HCT116 (cell line): ENCODE measurements around the gene BCR. TPM values are rescaled to one million over a fixed set of nuclear protein-coding genes. Genes with fewer than 3 reads are reported as not detected.

ENCODE experiments used
- ATAC-seq: fragments of 200-7000 bp; cut with Tn5 transposase; 2 replicates; pipeline ENCODE4 v1.9.1; 2020; ENCODE audit warnings: mild to moderate bottlenecking, moderate library complexity
- BruUV-seq: library from RNA; stranded (reverse); fragments of 400-500 nt; replicated peaks from 2 replicates; lab custom pipeline; 2021; lab: Mats Ljungman, UMichigan
- CTCF ChIA-PET: fragments of 300-600 bp; sonication (Branson Sonifier 250); formaldehyde crosslinking; loops from one replicate; lab custom pipeline; 2021; ENCODE audit warnings: antibody characterized with exemption; lab: Charles Lee
- POLR2A ChIA-PET: fragments of 300-600, 350-600 bp; sonication (Branson Sonifier 250); formaldehyde crosslinking; loops from one replicate; lab custom pipeline; 2021; ENCODE audit warnings: antibody characterized with exemption; lab: Charles Lee
- RAD21 ChIA-PET, 2 experiments: fragments of 300-600 bp; sonication (Branson Sonifier 250); formaldehyde crosslinking; loops; one replicate each; lab custom pipeline; 2023; ENCODE audit warnings: low total read pairs in 2 of 2; ENCODE audit not compliant: uncharacterized antibody in 2 of 2, unreplicated experiment in 2 of 2, low non-redundant PET in 1 of 2; lab: Charles Lee
- DNase-seq: peaks from one replicate; pipeline ENCODE4 v3.0.0-alpha.2; 2010; ENCODE audit warnings: low read depth, low spot score
- H2AFZ ChIP-seq: fragments of 200-600 bp; shearing (Covaris generic), sonication (generic); 2 replicates; pipeline ENCODE4 v1.6.1; 2017; ENCODE audit warnings: low read depth, mixed run types, mixed read lengths, antibody characterized with exemption, low read length; ENCODE audit not compliant: poor library complexity, severe bottlenecking
- H3K27ac ChIP-seq: 2 replicates; pipeline ENCODE4 v1.5.1; 2012; ENCODE audit warnings: low read depth, low read length
- H3K27me3 ChIP-seq: fragments of 200-600 bp; sonication (generic); 2 replicates; pipeline ENCODE4 v1.6.1; 2016; ENCODE audit warnings: mixed run types, low read length, mixed read lengths; ENCODE audit not compliant: insufficient read depth
- H3K36me3 ChIP-seq, 2 experiments: fragments of 200-500 bp in 1 of 2; fragments of 200-600 bp in 1 of 2; sonication (Bioruptor generic) in 1 of 2; sonication (generic) in 1 of 2; 2 replicates each; pipeline versions ENCODE4 v1.5.1 to v1.6.1; 2014 to 2016; ENCODE audit warnings: low read length in 2 of 2, inconsistent platforms in 1 of 2, mixed read lengths in 1 of 2, mixed run types in 1 of 2; ENCODE audit not compliant: insufficient read depth in 2 of 2, control insufficient read depth in 1 of 2
- H3K4me1 ChIP-seq, 2 experiments: fragments of 200-600 bp in 1 of 2; sonication (generic) in 1 of 2; 2 replicates each; pipeline versions ENCODE4 v1.5.1 to v1.6.1; 2012 to 2017; ENCODE audit warnings: low read length in 2 of 2, inconsistent platforms in 1 of 2, mild to moderate bottlenecking in 1 of 2, mixed read lengths in 1 of 2, mixed run types in 1 of 2, moderate library complexity in 1 of 2; ENCODE audit not compliant: insufficient read depth in 2 of 2, control insufficient read depth in 1 of 2
- H3K4me2 ChIP-seq: fragments of 200-600 bp; sonication (generic); 2 replicates; pipeline ENCODE4 v1.6.1; 2017; ENCODE audit warnings: mixed run types, low read length, mixed read lengths
- H3K4me3 ChIP-seq, 2 experiments: fragments of 200-600 bp in 1 of 2; sonication (generic) in 1 of 2; replicated peaks in 1 of 2; 2 replicates each; pipeline ENCODE4 v1.5.1; 2011 to 2016; ENCODE audit warnings: low read length in 2 of 2, control low read depth in 1 of 2, low read depth in 1 of 2, mild to moderate bottlenecking in 1 of 2, mixed read lengths in 1 of 2, mixed run types in 1 of 2
- H3K79me2 ChIP-seq: fragments of 200-600 bp; sonication (generic); 2 replicates; pipeline ENCODE4 v1.6.1; 2017; ENCODE audit warnings: mild to moderate bottlenecking, mixed run types, low read length, moderate library complexity, mixed read lengths; ENCODE audit not compliant: insufficient read depth
- H3K9ac ChIP-seq: fragments of 200-600 bp; sonication (generic); 2 replicates; pipeline ENCODE4 v1.6.1; 2016; ENCODE audit warnings: low read length, mixed read lengths
- H3K9me2 ChIP-seq: fragments of 200-600 bp; sonication (generic), shearing (Covaris generic); 2 replicates; pipeline ENCODE4 v1.6.1; 2017; ENCODE audit warnings: mixed run types, mild to moderate bottlenecking, moderate library complexity; ENCODE audit not compliant: insufficient read depth
- H3K9me3 ChIP-seq, 2 experiments: fragments of 200-500 bp in 1 of 2; fragments of 200-600 bp in 1 of 2; sonication (Bioruptor generic) in 1 of 2; sonication (generic) in 1 of 2; 2 replicates each; pipeline ENCODE4 v1.6.1; 2014 to 2017; ENCODE audit warnings: low read length in 2 of 2, mixed read lengths in 2 of 2, inconsistent platforms in 1 of 2, low read depth in 1 of 2, mild to moderate bottlenecking in 1 of 2, mixed run types in 1 of 2, moderate library complexity in 1 of 2; ENCODE audit not compliant: control insufficient read depth in 1 of 2, insufficient read depth in 1 of 2
- H4K20me1 ChIP-seq: fragments of 200-600 bp; sonication (generic), shearing (Covaris generic); 2 replicates; pipeline ENCODE4 v1.6.1; 2017; ENCODE audit warnings: mixed run types, mild to moderate bottlenecking, moderate library complexity; ENCODE audit not compliant: insufficient read depth
- CEBPB ChIP-seq: IDR thresholded peaks from 2 replicates; pipeline ENCODE4 v1.6.1; 2012; ENCODE audit warnings: low read depth
- ELF1 ChIP-seq: IDR thresholded peaks from 2 replicates; pipeline ENCODE4 v1.6.1; 2012; ENCODE audit warnings: low read depth, borderline replicate concordance
- EZH2phosphoT487 ChIP-seq: fragments of 200-600 bp; IDR thresholded peaks from 2 replicates; pipeline ENCODE4 v1.6.1; 2018; ENCODE audit warnings: antibody characterized with exemption, borderline replicate concordance
- JUND ChIP-seq: IDR thresholded peaks from 2 replicates; pipeline ENCODE4 v1.6.1; 2012
- RAD21 ChIP-seq: IDR thresholded peaks from 2 replicates; pipeline ENCODE4 v1.6.1; 2012; ENCODE audit warnings: low read depth, mild to moderate bottlenecking
- SIN3A ChIP-seq: IDR thresholded peaks from 2 replicates; pipeline ENCODE4 v1.6.1; 2012; ENCODE audit warnings: low read depth
- SP1 ChIP-seq: IDR thresholded peaks from 2 replicates; pipeline ENCODE4 v1.6.1; 2012; ENCODE audit warnings: low read depth
- TCF7L2 ChIP-seq: IDR thresholded peaks from 2 replicates; pipeline ENCODE4 v1.7.0; 2011; ENCODE audit warnings: borderline replicate concordance, inconsistent platforms; ENCODE audit not compliant: insufficient read depth, insufficient read length; ENCODE audit errors: extremely low read depth
- ZFX ChIP-seq: fragments of 450-650 bp; IDR thresholded peaks from 2 replicates; pipeline ENCODE4 v1.6.1; 2017
- intact Hi-C: fragments of 100-400 bp; cut with micrococcal nuclease; formaldehyde crosslinking; loops from 2 replicates; pipeline ENCODE4 v1.10.0; 2022
- total RNA-seq: library from RNA; stranded (reverse); gene quantifications from one replicate; pipeline ENCODE4 v1.2.1, GENCODE V29; 2021; ENCODE audit not compliant: unreplicated experiment
- TF ChIP-seq, protein P1 (sequence below): IDR thresholded peaks from 2 replicates; pipeline ENCODE4 v1.6.1; 2012; ENCODE audit warnings: low read depth
- TF ChIP-seq, protein P2 (sequence below), 3 experiments: fragments of 200-600 bp in 1 of 3; sonication (generic) in 1 of 3; IDR thresholded peaks in 2 of 3; conservative IDR thresholded peaks in 1 of 3; 2 replicates each; pipeline ENCODE4 v1.5.1; 2012 to 2017; ENCODE audit warnings: low read depth in 2 of 3, low read length in 2 of 3, antibody characterized with exemption in 1 of 3, borderline replicate concordance in 1 of 3, control low read depth in 1 of 3, mild to moderate bottlenecking in 1 of 3, mixed read lengths in 1 of 3, mixed run types in 1 of 3, moderate library complexity in 1 of 3; ENCODE audit not compliant: insufficient read depth in 1 of 3

BCR gene
- total RNA-seq, 1 experiment from 2014 or later, result 39.7 TPM

DNA sequence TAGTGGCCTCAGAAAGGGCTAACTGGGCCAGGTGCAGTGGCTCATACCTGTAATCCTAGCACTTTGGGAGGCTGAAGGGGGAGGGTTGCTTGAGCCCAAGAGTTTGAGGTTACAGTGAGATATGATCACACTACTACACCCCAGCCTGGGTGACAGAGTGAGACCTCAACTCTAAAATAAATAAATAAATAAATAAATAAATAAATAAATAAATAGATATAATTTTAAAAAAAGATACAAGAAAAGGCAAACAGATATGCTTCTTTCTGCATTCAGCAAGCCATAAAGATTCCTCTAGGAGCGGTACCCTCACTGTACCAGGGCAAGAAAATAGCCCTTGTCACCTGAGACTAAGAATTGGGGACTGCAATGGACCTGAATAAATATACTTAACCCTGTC, 37.2 kb upstream of the BCR start (continued):
- TF ChIP-seq, protein P1, sequence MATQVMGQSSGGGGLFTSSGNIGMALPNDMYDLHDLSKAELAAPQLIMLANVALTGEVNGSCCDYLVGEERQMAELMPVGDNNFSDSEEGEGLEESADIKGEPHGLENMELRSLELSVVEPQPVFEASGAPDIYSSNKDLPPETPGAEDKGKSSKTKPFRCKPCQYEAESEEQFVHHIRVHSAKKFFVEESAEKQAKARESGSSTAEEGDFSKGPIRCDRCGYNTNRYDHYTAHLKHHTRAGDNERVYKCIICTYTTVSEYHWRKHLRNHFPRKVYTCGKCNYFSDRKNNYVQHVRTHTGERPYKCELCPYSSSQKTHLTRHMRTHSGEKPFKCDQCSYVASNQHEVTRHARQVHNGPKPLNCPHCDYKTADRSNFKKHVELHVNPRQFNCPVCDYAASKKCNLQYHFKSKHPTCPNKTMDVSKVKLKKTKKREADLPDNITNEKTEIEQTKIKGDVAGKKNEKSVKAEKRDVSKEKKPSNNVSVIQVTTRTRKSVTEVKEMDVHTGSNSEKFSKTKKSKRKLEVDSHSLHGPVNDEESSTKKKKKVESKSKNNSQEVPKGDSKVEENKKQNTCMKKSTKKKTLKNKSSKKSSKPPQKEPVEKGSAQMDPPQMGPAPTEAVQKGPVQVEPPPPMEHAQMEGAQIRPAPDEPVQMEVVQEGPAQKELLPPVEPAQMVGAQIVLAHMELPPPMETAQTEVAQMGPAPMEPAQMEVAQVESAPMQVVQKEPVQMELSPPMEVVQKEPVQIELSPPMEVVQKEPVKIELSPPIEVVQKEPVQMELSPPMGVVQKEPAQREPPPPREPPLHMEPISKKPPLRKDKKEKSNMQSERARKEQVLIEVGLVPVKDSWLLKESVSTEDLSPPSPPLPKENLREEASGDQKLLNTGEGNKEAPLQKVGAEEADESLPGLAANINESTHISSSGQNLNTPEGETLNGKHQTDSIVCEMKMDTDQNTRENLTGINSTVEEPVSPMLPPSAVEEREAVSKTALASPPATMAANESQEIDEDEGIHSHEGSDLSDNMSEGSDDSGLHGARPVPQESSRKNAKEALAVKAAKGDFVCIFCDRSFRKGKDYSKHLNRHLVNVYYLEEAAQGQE, result no peak
- TF ChIP-seq TCF7L2 (no peak), ELF1 (no peak)

DNA sequence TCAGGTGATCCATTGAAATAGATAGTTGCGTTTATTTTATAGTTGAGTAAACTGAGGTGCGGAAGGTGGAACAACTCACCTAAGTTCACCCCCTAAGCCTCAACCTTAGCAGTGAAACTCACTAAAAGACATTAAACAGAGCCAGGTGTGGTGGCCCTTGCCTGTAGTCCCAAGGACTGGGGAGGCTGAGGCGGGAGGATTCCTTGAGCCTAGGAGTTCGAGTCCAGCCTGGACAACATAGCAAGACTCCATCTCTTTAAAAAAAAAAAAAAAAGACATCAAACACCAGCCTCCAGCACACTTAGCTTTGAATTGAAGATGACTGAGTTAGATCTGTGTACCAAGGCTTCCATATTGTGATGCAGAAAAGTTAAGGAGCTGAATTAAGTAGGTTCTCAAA, 35.9 kb upstream of the BCR start:
- H3K4me2 ChIP-seq, result peak overlapping the region; percentile 89

More for the DNA sequence above, 35.9 kb upstream of the BCR start:
- RAD21 ChIA-PET, result interaction anchor here in 1 of 2 experiments (1.5 kb wide), 1 partner anchor 137 kb away, joined by 4 read pairs; no protein-coding TSS in a partner anchor
- intact Hi-C loops, result no loop called here
- CTCF ChIA-PET, result interaction anchor here (0.7 to 2.7 kb wide), 10 partner anchors 11 to 397 kb away, joined by 3 to 20 read pairs (median 4); no protein-coding TSS in a partner anchor
- POLR2A ChIA-PET, result interaction anchor here (1.4 kb wide), 1 partner anchor 12 kb away, joined by 4 read pairs; no protein-coding TSS in a partner anchor
- no peaks in the 10 kb centered on the region for H3K36me3 ChIP-seq
- no peak for DNase-seq
- no peak for ATAC-seq
- no TSS peak for BruUV-seq
- H3K27me3 ChIP-seq, result no peaks in the 10 kb centered on the region
- H3K79me2 ChIP-seq, result no peaks in the 10 kb centered on the region
- no peaks in the 10 kb centered on the region for H4K20me1 ChIP-seq
- H3K27ac ChIP-seq, result no peak overlapping the region
- TF ChIP-seq JUND, result no peak
- TF ChIP-seq RAD21, result no peak
- no peak for TF ChIP-seq ZFX
- no peak for TF ChIP-seq CEBPB
- TF ChIP-seq SIN3A, result no peak
- no peak for TF ChIP-seq SP1
- TF ChIP-seq, protein P2, sequence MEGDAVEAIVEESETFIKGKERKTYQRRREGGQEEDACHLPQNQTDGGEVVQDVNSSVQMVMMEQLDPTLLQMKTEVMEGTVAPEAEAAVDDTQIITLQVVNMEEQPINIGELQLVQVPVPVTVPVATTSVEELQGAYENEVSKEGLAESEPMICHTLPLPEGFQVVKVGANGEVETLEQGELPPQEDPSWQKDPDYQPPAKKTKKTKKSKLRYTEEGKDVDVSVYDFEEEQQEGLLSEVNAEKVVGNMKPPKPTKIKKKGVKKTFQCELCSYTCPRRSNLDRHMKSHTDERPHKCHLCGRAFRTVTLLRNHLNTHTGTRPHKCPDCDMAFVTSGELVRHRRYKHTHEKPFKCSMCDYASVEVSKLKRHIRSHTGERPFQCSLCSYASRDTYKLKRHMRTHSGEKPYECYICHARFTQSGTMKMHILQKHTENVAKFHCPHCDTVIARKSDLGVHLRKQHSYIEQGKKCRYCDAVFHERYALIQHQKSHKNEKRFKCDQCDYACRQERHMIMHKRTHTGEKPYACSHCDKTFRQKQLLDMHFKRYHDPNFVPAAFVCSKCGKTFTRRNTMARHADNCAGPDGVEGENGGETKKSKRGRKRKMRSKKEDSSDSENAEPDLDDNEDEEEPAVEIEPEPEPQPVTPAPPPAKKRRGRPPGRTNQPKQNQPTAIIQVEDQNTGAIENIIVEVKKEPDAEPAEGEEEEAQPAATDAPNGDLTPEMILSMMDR (IDR thresholded peaks at IDR 0.05 in 2 of 3, conservative IDR thresholded peaks at IDR 0.05 in 1 of 3; ENCODE audit: borderline replicate concordance in 1 of 3, insufficient read depth in 1 of 3, low read depth in 2 of 3, low read length in 2 of 3), result no peak
- no peak for TF ChIP-seq TCF7L2
- TF ChIP-seq ELF1, result no peak
- TF ChIP-seq, protein P1, result no peak
- TF ChIP-seq EZH2phosphoT487, result no peak
- H3K4me1 ChIP-seq, result peaks cover 14 to 36% of the 10 kb centered on the region in 2 experiments
- H2AFZ ChIP-seq, result peak overlapping the region; percentile 86
- H3K9me2 ChIP-seq, result no peaks in the 10 kb centered on the region
- H3K4me3 ChIP-seq, result peak overlapping the region; percentile 76
- H3K9me3 ChIP-seq, result no peaks in the 10 kb centered on the region
- H3K9ac ChIP-seq, result peak overlapping the region; percentile 75
